DOHH2 (cell line): ENCODE measurements around the gene FOXA3.

Experiments
- CTCF ChIP-seq: fragments of 200-600 bp; sonication (generic); IDR thresholded peaks from one replicate; pipeline ENCODE4 v1.5.1; 2014; ENCODE audit warnings: antibody characterized with exemption, mild to moderate bottlenecking, low read depth, low read length; ENCODE audit not compliant: poor library complexity, severe bottlenecking
- EZH2phosphoT487 ChIP-seq: fragments of 200-600 bp; sonication (generic); IDR thresholded peaks from 2 replicates; pipeline ENCODE4 v1.6.1; 2017; ENCODE audit warnings: borderline replicate concordance, mild to moderate bottlenecking, antibody characterized with exemption, low read length, moderate library complexity, mixed read lengths

DNA sequence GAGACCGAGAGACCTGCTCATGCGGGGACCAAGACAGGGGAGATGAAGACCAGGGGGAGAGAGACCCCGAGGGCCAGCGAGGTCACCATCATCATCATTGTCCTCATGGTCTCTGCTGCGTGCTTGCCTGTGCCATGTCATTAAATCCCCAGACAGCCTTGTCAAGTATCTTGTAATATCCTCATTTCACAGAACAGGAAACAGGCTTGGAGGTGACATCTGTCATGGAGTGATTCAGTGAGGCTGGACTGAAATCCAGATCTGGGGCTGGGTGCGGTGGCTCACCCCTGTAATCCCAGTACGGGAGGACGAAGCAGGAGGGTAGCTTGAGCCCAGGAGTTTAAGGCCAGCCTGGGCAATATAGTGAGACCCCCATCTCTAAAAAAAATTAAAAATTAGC, 56.3 kb downstream of the FOXA3 start:
- no peak for TF ChIP-seq CTCF
- no peak for TF ChIP-seq EZH2phosphoT487
